Islet of Langerhans (tissue), 1 donor: ENCODE measurements around the gene SIDT2.
"Not testable (repeated sequence)": the region's sequence is repeated elsewhere in the genome, so short reads cannot be mapped to it uniquely, and the experiment has no call there.

ENCODE experiments used
- FAIRE-seq: peaks from one replicate; lab custom pipeline; 2011; peaks lifted over from hg19 to GRCh38; lab: Jason Lieb, UNC

Gene SIDT2

DNA sequence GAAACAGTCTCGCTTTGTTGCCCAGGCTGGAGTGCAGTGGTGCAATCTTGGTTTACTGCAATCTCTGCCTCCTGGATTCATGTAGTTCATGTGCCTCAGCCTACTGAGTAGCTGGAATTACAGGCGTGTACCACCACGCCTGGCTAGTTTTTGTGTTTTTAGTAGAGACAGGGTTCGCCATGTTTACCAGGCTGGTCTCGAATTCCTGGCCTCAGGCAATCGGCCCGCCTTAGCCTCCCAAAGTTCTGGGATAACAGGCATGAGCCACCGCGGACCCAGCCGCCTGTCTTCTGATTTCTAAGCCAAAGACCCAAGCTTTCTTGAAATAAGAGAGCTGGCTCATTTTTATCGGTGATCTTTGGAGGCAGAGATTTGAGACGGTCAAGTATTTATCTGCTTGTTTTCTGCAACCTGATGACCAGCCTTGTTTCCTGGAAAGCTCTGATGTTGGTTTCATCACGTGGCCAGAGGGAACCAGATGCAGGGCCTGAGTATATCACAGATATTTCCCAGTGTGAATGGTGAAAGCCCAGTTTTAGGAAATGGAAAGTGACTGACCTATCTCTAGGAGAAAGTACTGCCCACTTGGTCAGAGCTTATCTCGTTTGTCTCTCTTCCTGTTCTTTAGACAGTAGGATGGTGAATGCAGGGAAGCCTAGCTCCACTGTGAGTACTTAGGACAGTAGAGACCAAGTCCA lies 5.7 kb upstream of the SIDT2 start:
- no peak for FAIRE-seq

DNA sequence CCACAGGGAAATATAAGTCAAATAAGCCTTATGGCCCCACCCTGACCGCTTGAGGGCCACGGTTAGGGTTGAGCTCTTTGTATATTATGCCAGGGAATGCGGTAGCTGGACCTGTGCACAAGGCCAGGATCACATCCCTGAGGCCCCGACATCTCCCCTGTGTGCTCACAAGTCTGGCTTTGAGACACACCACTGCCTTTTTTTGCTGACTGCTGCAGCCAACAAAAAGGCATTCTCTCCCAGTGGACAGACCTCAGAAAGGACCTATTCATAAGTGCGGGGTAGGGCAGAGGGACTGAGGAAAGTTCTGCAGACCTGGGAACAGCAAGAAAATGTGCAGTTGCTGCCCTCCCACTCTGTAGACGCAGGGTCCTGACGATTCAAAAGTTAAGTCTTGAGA lies 3.4 kb upstream of the SIDT2 start:
- no peak for FAIRE-seq

DNA sequence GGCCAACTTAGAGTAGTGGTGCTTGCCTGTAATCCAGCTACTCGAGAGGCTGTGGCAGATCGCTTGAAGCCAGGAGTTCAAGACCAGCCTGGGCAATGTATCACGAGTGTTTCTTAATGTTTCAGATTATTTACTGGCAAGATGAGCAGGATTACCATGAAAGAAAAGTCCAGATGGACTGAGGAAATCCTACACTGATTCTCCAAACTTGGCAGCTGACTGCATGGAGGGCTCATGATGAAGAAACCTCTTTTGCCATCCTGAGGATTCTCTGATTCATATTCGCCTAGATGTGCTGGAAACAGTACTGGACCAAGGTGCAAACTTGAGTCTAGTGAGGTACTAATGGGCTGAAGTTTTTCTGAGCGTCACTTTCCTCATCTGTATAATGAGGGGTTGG lies 2.8 kb upstream of the SIDT2 start:
- FAIRE-seq: no peak

DNA sequence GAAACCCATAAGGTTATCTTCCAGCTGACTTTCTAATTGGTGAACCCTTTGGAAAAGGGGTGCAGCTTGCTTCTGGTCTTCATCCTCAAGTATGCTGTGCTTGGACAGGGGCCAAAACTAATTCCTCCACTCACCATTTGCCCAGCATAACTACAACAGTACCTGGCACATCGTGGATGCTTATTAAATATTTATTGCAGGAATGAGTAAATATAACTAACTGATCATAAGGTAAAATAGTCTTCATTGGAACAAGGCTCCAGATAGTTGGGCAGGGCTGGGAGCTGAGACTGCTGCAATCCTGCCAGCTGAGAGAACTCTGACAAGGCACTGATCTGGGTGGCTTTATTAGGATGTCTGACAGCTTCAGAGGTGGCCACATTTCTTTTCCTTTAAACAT lies 2.4 kb upstream of the SIDT2 start:
- FAIRE-seq: no peak

DNA sequence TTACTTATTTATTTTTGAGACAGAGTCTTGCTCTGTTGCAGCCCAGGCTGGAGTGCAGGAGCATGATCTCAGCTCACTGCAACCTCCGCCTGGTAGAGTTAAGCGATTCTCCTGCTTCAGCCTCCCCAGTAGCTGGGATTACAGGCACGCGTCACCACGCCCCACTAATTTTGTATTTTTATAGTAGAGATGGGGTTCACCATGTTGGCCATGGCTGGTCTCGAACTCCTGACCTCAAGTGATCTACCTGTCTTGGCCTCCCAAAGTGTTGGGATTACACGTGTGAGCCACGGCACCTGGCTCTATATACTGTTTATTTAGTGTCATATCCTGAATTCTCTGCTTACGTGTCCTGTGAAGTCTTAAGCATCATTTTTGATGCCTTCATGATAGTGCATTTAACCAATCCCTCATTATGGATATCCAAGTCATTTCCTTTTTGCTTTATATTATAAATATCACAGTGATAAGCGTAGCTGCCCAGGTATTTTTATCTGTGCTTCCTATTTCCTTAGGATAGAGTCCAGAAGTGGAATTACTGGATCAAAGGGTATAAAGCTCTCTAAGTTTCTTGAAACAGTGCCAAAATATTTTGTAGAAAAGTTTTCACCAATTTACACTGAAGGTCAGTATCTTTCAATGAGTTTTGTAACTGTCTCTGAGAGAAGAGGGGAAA lies 871 bp upstream of the SIDT2 start:
- FAIRE-seq: no peak

DNA sequence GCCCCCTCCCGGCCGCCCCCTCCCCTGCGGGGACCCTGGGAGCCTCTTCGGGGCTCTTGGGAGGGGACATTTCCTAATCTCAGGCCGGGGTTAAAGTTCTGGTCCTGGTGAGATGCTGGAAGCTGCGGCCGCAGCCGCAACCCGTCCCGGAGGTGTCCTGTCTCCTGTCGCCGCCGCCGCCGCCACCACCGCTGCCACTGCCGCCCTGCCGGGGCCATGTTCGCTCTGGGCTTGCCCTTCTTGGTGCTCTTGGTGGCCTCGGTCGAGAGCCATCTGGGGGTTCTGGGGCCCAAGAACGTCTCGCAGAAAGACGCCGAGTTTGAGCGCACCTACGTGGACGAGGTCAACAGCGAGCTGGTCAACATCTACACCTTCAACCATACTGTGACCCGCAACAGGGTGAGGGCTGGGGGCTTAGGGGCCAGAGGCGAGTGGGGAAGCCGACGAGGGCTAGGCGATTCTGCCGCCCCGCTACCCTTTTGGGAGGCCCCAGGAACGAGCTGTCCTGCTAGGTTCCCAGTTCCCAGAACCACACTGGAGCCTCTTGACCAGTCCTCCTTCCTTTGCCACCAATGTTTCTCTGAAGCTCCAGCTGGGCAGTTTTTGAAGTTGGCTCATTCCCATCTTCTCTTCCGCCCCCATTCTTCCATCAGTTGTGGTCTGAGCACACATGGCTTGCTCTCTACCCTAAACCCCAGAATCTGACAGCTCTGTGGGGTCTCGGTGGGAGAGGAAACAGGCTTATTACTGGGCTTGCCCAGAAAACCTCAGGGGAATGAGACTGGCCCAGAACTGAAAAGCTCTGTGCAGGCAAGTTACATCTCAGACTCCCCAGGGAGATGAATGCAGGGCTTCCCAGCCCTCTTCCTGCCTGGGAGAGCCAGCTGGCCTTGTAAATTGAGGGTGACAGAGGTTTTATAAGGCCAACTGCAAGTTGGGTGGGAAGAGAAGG lies 781 bp downstream of the SIDT2 start:
- no peak for FAIRE-seq

DNA sequence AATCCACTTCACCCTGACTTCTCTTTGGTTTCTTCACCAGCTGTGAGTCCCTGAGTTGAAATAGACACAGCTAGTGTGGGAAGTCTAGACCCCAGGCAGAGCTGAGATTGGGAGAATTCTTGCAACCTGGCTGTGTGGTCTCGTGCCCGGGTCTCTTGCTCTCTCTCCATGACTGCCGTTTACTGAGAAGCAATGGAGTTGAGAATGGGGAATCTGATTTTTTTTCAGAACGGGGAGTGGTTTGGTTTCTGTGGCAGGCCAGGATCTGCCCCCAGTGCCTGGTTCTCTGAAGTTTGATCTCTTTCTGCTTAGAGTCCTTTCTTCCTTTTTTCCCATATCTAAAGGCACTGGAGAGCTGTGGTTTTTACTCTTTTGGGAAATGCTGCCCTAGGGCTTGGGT lies 1.5 kb downstream of the SIDT2 start:
- no peak for FAIRE-seq

DNA sequence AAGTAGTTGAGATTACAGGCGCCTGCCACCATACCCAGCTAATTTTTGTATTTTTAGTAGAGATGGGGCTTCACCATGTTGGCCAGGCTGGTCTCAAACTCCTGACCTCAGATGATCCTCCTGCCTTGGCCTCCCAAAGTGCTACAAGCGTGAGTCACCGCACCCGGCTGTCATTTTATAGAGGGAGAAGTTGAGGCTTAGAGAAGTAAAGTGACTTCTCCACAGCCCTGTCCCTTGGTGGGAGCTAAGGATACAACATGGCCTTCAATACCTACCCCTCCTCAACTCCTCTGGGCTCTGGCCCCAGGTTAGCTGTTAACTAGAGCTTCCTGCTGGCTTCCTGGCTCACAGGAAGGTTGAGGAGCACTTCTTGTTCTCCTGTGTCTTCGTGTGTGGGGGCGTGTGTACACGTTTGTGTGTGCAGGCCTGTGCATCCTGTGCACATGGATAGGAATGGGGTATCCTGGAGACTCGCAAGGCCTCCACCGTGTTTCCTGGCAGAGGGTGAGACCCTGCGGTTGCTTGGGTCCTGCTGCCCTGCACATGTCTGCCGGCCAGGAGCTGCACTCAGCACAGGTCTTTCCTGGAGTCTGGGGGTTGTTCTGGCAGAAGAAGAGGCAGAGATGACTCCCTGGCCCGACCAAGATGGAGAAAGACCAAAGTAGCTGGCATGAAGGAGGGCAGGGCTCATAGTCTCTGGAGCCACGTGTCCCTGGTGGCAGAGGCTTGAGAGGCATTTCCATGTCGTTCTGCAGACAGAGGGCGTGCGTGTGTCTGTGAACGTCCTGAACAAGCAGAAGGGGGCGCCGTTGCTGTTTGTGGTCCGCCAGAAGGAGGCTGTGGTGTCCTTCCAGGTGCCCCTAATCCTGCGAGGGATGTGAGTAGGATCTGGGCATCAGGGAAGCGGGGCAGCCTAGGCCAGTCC lies 2.4 kb downstream of the SIDT2 start:
- no peak for FAIRE-seq

DNA sequence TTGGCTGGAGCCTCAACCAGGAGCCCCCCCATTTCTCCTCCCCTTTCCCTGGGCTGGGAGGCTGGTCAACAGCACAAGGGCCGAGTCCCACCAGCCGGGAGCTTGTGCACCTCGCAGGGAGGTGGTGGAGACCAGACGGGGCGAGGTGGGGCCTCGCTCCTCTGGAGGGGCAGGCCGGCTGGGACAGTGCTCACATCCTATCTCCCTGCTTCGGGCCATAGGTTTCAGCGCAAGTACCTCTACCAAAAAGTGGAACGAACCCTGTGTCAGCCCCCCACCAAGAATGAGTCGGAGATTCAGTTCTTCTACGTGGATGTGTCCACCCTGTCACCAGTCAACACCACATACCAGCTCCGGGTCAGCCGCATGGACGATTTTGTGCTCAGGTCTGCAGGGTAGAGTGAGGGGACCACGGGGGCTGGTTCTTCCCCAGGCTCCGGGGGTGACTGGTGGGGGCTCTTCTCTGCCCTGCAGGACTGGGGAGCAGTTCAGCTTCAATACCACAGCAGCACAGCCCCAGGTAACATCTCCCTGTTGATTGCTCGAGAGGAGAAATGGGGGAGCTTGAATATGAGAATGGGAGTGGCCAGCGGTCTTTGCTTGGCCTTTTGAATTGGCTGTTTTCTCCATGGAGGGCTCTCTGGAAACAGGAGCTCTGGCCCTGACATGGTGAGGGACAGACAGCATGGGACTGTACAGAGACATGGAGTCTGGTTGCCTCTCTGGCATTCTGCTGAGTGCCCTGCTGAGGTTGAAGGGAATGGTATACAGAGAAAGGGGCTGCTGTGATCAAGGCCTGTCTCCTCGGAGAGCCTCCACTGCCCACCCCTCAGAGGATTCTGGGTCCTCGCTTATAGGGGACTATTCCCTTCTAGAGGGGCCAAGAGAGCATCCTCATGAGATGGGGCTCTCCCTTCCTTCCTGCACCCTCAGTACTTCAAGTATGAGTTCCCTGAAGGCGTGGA lies 3.3 kb downstream of the SIDT2 start:
- no peak for FAIRE-seq

DNA sequence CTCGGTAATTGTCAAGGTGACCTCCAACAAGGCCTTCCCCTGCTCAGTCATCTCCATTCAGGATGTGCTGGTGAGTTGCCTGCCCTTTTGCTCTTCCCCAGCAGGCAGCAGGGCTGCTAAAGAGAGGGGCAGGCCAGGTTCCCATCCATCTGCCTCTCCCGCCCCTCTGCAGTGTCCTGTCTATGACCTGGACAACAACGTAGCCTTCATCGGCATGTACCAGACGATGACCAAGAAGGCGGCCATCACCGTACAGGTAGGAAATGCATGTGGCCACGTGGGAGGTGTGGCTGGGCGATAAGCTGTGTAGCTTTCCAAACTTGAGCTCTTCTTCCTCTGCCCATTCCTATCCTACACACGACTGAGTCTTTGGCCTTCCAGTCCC lies 4.0 kb downstream of the SIDT2 start:
- FAIRE-seq: no peak

DNA sequence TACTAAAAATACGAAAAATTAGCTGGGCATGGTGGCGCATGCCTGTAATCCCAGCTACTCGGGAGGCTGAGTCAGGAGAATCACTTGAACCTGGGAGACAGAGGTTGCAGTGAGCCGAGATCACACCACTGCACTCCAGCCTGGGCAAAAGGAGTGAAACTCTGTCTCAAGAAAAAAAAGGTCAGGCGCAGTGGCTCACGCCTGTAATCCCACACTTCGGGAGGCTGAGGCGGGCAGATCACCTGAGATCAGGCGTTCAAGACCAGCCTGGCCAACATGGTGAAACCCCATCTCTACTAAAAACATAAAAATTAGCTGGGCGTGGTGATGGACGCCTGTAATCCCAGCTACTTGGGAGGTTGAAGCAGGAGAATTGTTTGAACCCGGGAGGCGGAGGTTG lies 4.6 kb downstream of the SIDT2 start:
- FAIRE-seq: not testable (repeated sequence)

DNA sequence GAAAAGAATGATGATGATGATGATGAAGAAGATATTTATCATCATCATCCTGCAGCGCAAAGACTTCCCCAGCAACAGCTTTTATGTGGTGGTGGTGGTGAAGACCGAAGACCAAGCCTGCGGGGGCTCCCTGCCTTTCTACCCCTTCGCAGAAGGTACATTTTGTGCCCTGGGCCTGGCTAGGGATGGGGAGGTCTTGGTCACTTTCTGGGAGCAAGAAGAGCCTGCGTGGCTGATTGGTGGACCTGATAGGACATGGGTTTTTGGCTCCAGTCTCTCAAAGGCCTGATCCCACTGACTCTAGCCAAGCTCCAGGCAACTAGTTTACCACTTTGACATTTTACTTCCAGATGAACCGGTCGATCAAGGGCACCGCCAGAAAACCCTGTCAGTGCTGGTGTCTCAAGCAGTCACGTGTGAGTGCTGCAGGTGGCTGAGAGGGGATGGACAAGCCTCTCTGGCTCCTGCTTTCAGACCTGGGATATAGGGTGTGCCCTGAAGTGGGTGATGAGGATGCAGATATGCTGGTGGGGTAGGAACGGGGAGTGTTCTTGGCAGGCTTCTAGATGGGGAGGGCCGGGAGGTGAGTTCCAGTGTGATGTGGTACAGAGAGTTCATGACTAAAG lies 5.3 kb downstream of the SIDT2 start:
- no peak for FAIRE-seq

DNA sequence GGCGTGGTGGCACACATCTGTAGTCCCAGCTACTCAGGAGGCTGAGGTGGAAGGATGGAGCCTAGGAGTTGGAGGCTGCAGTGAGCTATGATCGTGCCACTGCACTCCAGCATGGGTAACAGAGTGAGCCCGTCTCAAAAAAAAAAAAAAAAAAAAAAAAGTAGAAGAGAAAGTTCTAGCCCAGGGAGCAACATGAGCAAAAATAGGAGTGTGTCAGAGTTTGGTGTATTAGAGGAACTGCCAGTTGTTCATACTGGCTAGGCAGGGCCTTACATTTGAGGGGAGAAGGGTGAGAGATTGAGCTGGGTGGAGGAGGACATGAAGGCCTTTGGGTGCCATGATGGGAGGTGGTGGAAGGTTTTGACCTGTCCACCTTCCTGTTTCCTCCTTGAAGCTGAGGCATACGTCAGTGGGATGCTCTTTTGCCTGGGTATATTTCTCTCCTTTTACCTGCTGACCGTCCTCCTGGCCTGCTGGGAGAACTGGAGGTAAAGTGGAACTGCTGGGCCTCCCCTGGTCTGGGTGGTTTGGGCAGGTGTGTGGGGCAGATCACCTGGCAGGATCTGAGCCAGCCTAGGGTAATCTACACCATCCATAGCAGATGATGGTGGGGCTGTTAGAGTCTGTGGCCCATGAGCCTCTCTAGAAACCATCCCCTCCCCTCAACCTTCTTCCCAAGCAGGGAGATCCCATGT lies 7.3 kb downstream of the SIDT2 start:
- no peak for FAIRE-seq

DNA sequence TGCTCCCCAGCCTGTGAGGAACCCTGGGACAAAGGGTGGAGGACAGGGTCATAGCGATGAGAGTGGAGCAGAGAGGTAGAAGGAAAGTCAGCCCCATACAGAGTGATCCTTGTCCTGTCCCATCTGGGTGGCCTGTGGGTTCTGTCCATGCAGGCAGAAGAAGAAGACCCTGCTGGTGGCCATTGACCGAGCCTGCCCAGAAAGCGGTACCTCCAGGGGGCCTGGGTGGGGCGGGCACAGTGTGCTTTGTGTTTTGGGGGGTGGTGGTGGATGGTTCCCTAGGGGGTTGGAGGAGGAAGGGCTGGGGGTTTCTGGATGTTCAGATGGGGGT lies 7.9 kb downstream of the SIDT2 start:
- no peak for FAIRE-seq

DNA sequence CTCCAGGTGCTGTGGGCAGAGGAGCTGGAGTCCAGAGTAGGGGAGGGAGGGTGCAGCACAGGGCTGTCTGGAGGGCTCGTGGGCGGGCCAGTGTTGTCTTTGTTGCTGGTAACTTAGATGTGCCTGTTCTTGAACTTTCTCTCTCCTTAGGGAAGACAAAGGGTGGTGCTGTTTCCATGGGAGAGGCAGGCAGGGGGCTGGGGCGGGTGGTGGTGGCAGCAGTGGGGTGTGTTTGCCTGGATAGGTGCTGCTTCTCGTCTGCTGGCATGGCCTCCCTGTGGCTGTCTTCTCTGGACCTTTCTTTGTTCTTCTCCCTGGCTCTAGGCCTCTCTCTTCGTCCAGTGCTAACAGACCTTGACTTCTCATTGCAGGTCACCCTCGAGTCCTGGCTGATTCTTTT lies 8.5 kb downstream of the SIDT2 start:
- FAIRE-seq: no peak

DNA sequence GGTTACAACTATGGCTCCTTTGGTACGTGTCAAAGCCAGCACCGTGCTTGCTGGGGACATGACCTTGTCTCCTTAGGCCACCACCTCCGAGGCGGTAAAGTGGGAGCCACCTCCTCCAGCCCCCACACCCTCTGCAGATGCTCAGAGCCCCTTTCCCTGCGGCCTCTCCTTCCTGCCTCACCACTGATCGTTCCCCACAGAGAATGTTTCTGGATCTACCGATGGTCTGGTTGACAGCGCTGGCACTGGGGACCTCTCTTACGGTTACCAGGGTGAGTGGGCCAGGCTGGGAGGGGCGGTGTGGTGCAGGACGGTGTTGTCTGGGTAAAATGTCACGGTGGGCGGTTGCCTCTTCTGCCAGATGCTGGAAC lies 8.9 kb downstream of the SIDT2 start:
- no peak for FAIRE-seq

DNA sequence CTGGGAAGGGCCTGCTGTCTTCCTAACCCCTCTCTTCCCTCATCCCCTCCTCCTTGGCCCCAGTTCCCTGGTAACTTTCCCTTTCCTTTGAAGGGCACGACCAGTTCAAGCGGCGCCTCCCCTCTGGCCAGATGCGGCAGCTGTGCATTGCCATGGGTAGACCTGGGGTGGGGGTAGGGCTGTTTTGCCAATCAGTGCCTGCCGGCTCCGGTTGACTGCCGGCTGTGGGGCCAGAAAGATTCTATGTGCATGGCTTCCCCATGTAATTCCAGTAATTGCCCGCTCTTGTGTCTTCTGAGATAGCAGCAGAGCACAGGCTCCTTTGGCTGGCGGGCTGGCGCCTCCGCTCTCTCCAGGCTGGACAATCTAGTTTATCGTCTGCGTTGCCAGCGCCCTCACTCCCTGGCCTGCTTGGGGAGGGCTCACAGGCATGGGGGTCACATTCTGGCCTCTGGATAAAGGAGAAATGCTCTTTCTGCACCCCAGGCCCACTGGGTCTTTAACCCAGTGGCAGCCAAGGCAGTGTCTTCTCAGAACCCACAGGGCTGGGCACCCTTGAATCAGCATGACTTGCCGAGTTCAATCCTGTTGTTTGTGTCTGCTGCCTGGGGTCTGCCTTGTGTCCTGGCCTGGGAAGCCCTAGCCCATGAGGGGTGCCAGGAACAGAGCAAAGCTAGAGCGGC lies 9.4 kb downstream of the SIDT2 start:
- no peak for FAIRE-seq

DNA sequence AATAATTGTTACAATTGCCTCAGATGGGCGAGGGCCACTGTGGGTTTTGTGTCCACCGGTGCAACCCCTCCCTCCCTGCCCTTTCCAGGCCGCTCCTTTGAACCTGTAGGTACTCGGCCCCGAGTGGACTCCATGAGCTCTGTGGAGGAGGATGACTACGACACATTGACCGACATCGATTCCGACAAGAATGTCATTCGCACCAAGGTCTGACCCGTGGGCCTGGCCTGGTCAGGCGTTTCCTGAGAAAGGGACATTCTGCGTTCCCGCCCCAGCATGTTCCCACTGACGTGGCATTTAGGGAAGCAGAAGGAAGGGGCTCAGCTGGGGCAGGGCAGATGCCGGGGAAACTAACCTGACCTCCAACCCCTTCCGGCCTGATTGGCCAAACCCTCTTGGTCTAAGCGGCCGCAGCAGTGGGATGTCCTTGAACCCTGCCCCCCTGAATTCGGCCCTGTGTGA lies 10.1 kb downstream of the SIDT2 start:
- no peak for FAIRE-seq
